HCT116 (cell line): ENCODE results near the gene PXMP4. TPM values are rescaled to one million over a fixed set of nuclear protein-coding genes. Genes with fewer than 3 reads are reported as not detected.

Experiments used
- ATAC-seq: fragments of 200-7000 bp; cut with Tn5 transposase; 2 replicates; pipeline ENCODE4 v1.9.1; 2020; ENCODE audit warnings: mild to moderate bottlenecking, moderate library complexity
- BruUV-seq: library from RNA; stranded (reverse); fragments of 400-500 nt; replicated peaks from 2 replicates; lab custom pipeline; 2021; lab: Mats Ljungman, UMichigan
- CTCF ChIA-PET: fragments of 300-600 bp; sonication (Branson Sonifier 250); formaldehyde crosslinking; loops from one replicate; lab custom pipeline; 2021; ENCODE audit warnings: antibody characterized with exemption; lab: Charles Lee
- POLR2A ChIA-PET: fragments of 300-600, 350-600 bp; sonication (Branson Sonifier 250); formaldehyde crosslinking; loops from one replicate; lab custom pipeline; 2021; ENCODE audit warnings: antibody characterized with exemption; lab: Charles Lee
- RAD21 ChIA-PET, 2 experiments: fragments of 300-600 bp; sonication (Branson Sonifier 250); formaldehyde crosslinking; loops; one replicate each; lab custom pipeline; 2023; ENCODE audit warnings: low total read pairs in 2 of 2; ENCODE audit not compliant: uncharacterized antibody in 2 of 2, unreplicated experiment in 2 of 2, low non-redundant PET in 1 of 2; lab: Charles Lee
- DNase-seq: peaks from one replicate; pipeline ENCODE4 v3.0.0-alpha.2; 2010; ENCODE audit warnings: low read depth, low spot score
- H2AFZ ChIP-seq: fragments of 200-600 bp; shearing (Covaris generic), sonication (generic); 2 replicates; pipeline ENCODE4 v1.6.1; 2017; ENCODE audit warnings: low read depth, mixed run types, mixed read lengths, antibody characterized with exemption, low read length; ENCODE audit not compliant: poor library complexity, severe bottlenecking
- H3K27ac ChIP-seq: 2 replicates; pipeline ENCODE4 v1.5.1; 2012; ENCODE audit warnings: low read depth, low read length
- H3K27me3 ChIP-seq: fragments of 200-600 bp; sonication (generic); 2 replicates; pipeline ENCODE4 v1.6.1; 2016; ENCODE audit warnings: mixed run types, low read length, mixed read lengths; ENCODE audit not compliant: insufficient read depth
- H3K36me3 ChIP-seq, 2 experiments: fragments of 200-500 bp in 1 of 2; fragments of 200-600 bp in 1 of 2; sonication (Bioruptor generic) in 1 of 2; sonication (generic) in 1 of 2; 2 replicates each; pipeline versions ENCODE4 v1.5.1 to v1.6.1; 2014 to 2016; ENCODE audit warnings: low read length in 2 of 2, inconsistent platforms in 1 of 2, mixed read lengths in 1 of 2, mixed run types in 1 of 2; ENCODE audit not compliant: insufficient read depth in 2 of 2, control insufficient read depth in 1 of 2
- H3K4me1 ChIP-seq, 2 experiments: fragments of 200-600 bp in 1 of 2; sonication (generic) in 1 of 2; 2 replicates each; pipeline versions ENCODE4 v1.5.1 to v1.6.1; 2012 to 2017; ENCODE audit warnings: low read length in 2 of 2, inconsistent platforms in 1 of 2, mild to moderate bottlenecking in 1 of 2, mixed read lengths in 1 of 2, mixed run types in 1 of 2, moderate library complexity in 1 of 2; ENCODE audit not compliant: insufficient read depth in 2 of 2, control insufficient read depth in 1 of 2
- H3K4me2 ChIP-seq: fragments of 200-600 bp; sonication (generic); 2 replicates; pipeline ENCODE4 v1.6.1; 2017; ENCODE audit warnings: mixed run types, low read length, mixed read lengths
- H3K4me3 ChIP-seq, 2 experiments: fragments of 200-600 bp in 1 of 2; sonication (generic) in 1 of 2; replicated peaks in 1 of 2; 2 replicates each; pipeline ENCODE4 v1.5.1; 2011 to 2016; ENCODE audit warnings: low read length in 2 of 2, control low read depth in 1 of 2, low read depth in 1 of 2, mild to moderate bottlenecking in 1 of 2, mixed read lengths in 1 of 2, mixed run types in 1 of 2
- H3K79me2 ChIP-seq: fragments of 200-600 bp; sonication (generic); 2 replicates; pipeline ENCODE4 v1.6.1; 2017; ENCODE audit warnings: mild to moderate bottlenecking, mixed run types, low read length, moderate library complexity, mixed read lengths; ENCODE audit not compliant: insufficient read depth
- H3K9ac ChIP-seq: fragments of 200-600 bp; sonication (generic); 2 replicates; pipeline ENCODE4 v1.6.1; 2016; ENCODE audit warnings: low read length, mixed read lengths
- H3K9me2 ChIP-seq: fragments of 200-600 bp; sonication (generic), shearing (Covaris generic); 2 replicates; pipeline ENCODE4 v1.6.1; 2017; ENCODE audit warnings: mixed run types, mild to moderate bottlenecking, moderate library complexity; ENCODE audit not compliant: insufficient read depth
- H3K9me3 ChIP-seq, 2 experiments: fragments of 200-500 bp in 1 of 2; fragments of 200-600 bp in 1 of 2; sonication (Bioruptor generic) in 1 of 2; sonication (generic) in 1 of 2; 2 replicates each; pipeline ENCODE4 v1.6.1; 2014 to 2017; ENCODE audit warnings: low read length in 2 of 2, mixed read lengths in 2 of 2, inconsistent platforms in 1 of 2, low read depth in 1 of 2, mild to moderate bottlenecking in 1 of 2, mixed run types in 1 of 2, moderate library complexity in 1 of 2; ENCODE audit not compliant: control insufficient read depth in 1 of 2, insufficient read depth in 1 of 2
- H4K20me1 ChIP-seq: fragments of 200-600 bp; sonication (generic), shearing (Covaris generic); 2 replicates; pipeline ENCODE4 v1.6.1; 2017; ENCODE audit warnings: mixed run types, mild to moderate bottlenecking, moderate library complexity; ENCODE audit not compliant: insufficient read depth
- ATF3 ChIP-seq: IDR thresholded peaks from 2 replicates; pipeline ENCODE4 v1.6.1; 2012
- CEBPB ChIP-seq: IDR thresholded peaks from 2 replicates; pipeline ENCODE4 v1.6.1; 2012; ENCODE audit warnings: low read depth
- CTCF ChIP-seq, 3 experiments: fragments of 200-600 bp in 1 of 3; sonication (generic) in 1 of 3; IDR thresholded peaks in 2 of 3; conservative IDR thresholded peaks in 1 of 3; 2 replicates each; pipeline ENCODE4 v1.5.1; 2012 to 2017; ENCODE audit warnings: low read depth in 2 of 3, low read length in 2 of 3, antibody characterized with exemption in 1 of 3, borderline replicate concordance in 1 of 3, control low read depth in 1 of 3, mild to moderate bottlenecking in 1 of 3, mixed read lengths in 1 of 3, mixed run types in 1 of 3, moderate library complexity in 1 of 3; ENCODE audit not compliant: insufficient read depth in 1 of 3
- EGR1 ChIP-seq: IDR thresholded peaks from 2 replicates; pipeline ENCODE4 v1.6.1; 2012; ENCODE audit warnings: low read depth
- ELF1 ChIP-seq: IDR thresholded peaks from 2 replicates; pipeline ENCODE4 v1.6.1; 2012; ENCODE audit warnings: low read depth, borderline replicate concordance
- EZH2 ChIP-seq: fragments of 200-600 bp; sonication (generic); IDR thresholded peaks from 2 replicates; pipeline ENCODE4 v1.6.1; 2017; ENCODE audit warnings: antibody characterized with exemption, mixed run types
- POLR2A ChIP-seq: IDR thresholded peaks from 2 replicates; pipeline ENCODE4 v1.7.0; 2011; ENCODE audit warnings: borderline replicate concordance; ENCODE audit not compliant: insufficient read depth, insufficient read length; ENCODE audit errors: extremely low read depth
- POLR2AphosphoS5 ChIP-seq: IDR thresholded peaks from 2 replicates; pipeline ENCODE4 v1.6.1; 2011; ENCODE audit warnings: mild to moderate bottlenecking, low read depth, low read length, moderate library complexity
- RAD21 ChIP-seq: IDR thresholded peaks from 2 replicates; pipeline ENCODE4 v1.6.1; 2012; ENCODE audit warnings: low read depth, mild to moderate bottlenecking
- SP1 ChIP-seq: IDR thresholded peaks from 2 replicates; pipeline ENCODE4 v1.6.1; 2012; ENCODE audit warnings: low read depth
- SRF ChIP-seq: IDR thresholded peaks from 2 replicates; pipeline ENCODE4 v1.6.1; 2012; ENCODE audit warnings: low read depth
- TCF7L2 ChIP-seq: IDR thresholded peaks from 2 replicates; pipeline ENCODE4 v1.7.0; 2011; ENCODE audit warnings: borderline replicate concordance, inconsistent platforms; ENCODE audit not compliant: insufficient read depth, insufficient read length; ENCODE audit errors: extremely low read depth
- ZFX ChIP-seq: fragments of 450-650 bp; IDR thresholded peaks from 2 replicates; pipeline ENCODE4 v1.6.1; 2017
- ZNF274 ChIP-seq: fragments of 200-500 bp; sonication (Bioruptor generic); IDR thresholded peaks from 2 replicates; pipeline ENCODE4 v1.6.1; 2014; ENCODE audit warnings: mild to moderate bottlenecking, low read depth, low read length, inconsistent platforms
- intact Hi-C: fragments of 100-400 bp; cut with micrococcal nuclease; formaldehyde crosslinking; loops from 2 replicates; pipeline ENCODE4 v1.10.0; 2022
- total RNA-seq: library from RNA; stranded (reverse); gene quantifications from one replicate; pipeline ENCODE4 v1.2.1, GENCODE V29; 2021; ENCODE audit not compliant: unreplicated experiment
- TF ChIP-seq, protein P1 (sequence below): IDR thresholded peaks from 2 replicates; pipeline ENCODE4 v1.6.1; 2011; ENCODE audit warnings: mild to moderate bottlenecking, low read length, moderate library complexity; ENCODE audit not compliant: insufficient replicate concordance; ENCODE audit errors: extremely low read depth

PXMP4 gene
- total RNA-seq, 1 experiment from 2014 or later, result 9.6 TPM

GRCh38 chr20:33765592-33765991 is 45.5 kb upstream of the PXMP4 start:
- RAD21 ChIA-PET, result no interaction called here
- no peaks in the 10 kb centered on the region for H3K27me3 ChIP-seq
- no peak overlapping the region for H3K27ac ChIP-seq
- TF ChIP-seq ATF3 (no peak), POLR2A (no peak), EGR1 (no peak), POLR2AphosphoS5 (no peak), CTCF (IDR thresholded peaks at IDR 0.05 in 2 of 3, conservative IDR thresholded peaks at IDR 0.05 in 1 of 3; ENCODE audit: borderline replicate concordance in 1 of 3, insufficient read depth in 1 of 3, low read depth in 2 of 3, low read length in 2 of 3) (no peak), SRF (no peak), RAD21 (no peak), CEBPB (no peak), ZNF274 (no peak), EZH2 (no peak), ZFX (no peak), TCF7L2 (no peak), SP1 (no peak), ELF1 (no peak)
- TF ChIP-seq, protein P1, sequence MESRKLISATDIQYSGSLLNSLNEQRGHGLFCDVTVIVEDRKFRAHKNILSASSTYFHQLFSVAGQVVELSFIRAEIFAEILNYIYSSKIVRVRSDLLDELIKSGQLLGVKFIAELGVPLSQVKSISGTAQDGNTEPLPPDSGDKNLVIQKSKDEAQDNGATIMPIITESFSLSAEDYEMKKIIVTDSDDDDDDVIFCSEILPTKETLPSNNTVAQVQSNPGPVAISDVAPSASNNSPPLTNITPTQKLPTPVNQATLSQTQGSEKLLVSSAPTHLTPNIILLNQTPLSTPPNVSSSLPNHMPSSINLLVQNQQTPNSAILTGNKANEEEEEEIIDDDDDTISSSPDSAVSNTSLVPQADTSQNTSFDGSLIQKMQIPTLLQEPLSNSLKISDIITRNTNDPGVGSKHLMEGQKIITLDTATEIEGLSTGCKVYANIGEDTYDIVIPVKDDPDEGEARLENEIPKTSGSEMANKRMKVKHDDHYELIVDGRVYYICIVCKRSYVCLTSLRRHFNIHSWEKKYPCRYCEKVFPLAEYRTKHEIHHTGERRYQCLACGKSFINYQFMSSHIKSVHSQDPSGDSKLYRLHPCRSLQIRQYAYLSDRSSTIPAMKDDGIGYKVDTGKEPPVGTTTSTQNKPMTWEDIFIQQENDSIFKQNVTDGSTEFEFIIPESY, result no peak
- no peak overlapping the region for H3K9ac ChIP-seq
- intact Hi-C loops, result no loop called here
- H3K9me2 ChIP-seq, result no peaks in the 10 kb centered on the region
- H3K9me3 ChIP-seq, result no peaks in the 10 kb centered on the region
- BruUV-seq, result no TSS peak
- H3K4me3 ChIP-seq, result no peak overlapping the region
- DNase-seq (no peak), ATAC-seq (no peak)
- H4K20me1 ChIP-seq, result no peaks in the 10 kb centered on the region
- CTCF ChIA-PET, result no interaction called here
- H2AFZ ChIP-seq, result no peak overlapping the region
- H3K4me1 ChIP-seq, result no peaks in the 10 kb centered on the region
- no peak overlapping the region for H3K4me2 ChIP-seq
- no peaks in the 10 kb centered on the region for H3K79me2 ChIP-seq
- POLR2A ChIA-PET, result no interaction called here
- H3K36me3 ChIP-seq, result no peaks in the 10 kb centered on the region; a peak in 1 of 4 replicates
